ENCODE results near the gene CD276. TPM values are rescaled to one million over a fixed set of nuclear protein-coding genes. Genes with fewer than 3 reads are reported as not detected.
"Not testable (repeated sequence)": the region's sequence is repeated elsewhere in the genome, so short reads cannot be mapped to it uniquely, and the experiment has no call there.

CD276 gene
- total RNA-seq, 2 experiments from 2014 or later, result 1.6 to 2.1 TPM

GRCh38 chr15:73714695-73715301 lies 30.6 kb downstream of the CD276 start:
- H3K9me3 Mint-ChIP-seq, result no peaks in the 10 kb centered on the region
- H3K4me3 Mint-ChIP-seq, result no peak overlapping the region
- no peaks in the 10 kb centered on the region for H3K36me3 Mint-ChIP-seq
- H3K27me3 Mint-ChIP-seq, result peaks cover 14% of the 10 kb centered on the region
- H3K27ac Mint-ChIP-seq, result no peak overlapping the region
- H3K4me1 Mint-ChIP-seq, result no peaks in the 10 kb centered on the region
- DNase-seq, result no peak

GRCh38 chr15:73715417-73715816 lies 31.2 kb downstream of the CD276 start:
- no peak overlapping the region for H3K4me3 Mint-ChIP-seq
- no peaks in the 10 kb centered on the region for H3K4me1 Mint-ChIP-seq
- no peaks in the 10 kb centered on the region for H3K9me3 Mint-ChIP-seq
- no peak overlapping the region for H3K27ac Mint-ChIP-seq
- peaks cover 13% of the 10 kb centered on the region for H3K27me3 Mint-ChIP-seq
- no peak for DNase-seq
- H3K36me3 Mint-ChIP-seq, result no peaks in the 10 kb centered on the region

- Mint-ChIP-seq H3K27ac (no peak overlapping the region), H3K36me3 (no peaks in the 10 kb centered on the region), H3K4me3 (no peak overlapping the region), H3K9me3 (no peaks in the 10 kb centered on the region), H3K27me3 (peaks cover 14% of the 10 kb centered on the region), H3K4me1 (no peaks in the 10 kb centered on the region)
- DNase-seq, result no peak
Observed at GRCh38 chr15:73716417-73716816, 32.2 kb downstream of the CD276 start.

GRCh38 chr15:73717206-73717605 lies 33.0 kb downstream of the CD276 start:
- Mint-ChIP-seq H3K27me3 (peaks cover 14% of the 10 kb centered on the region), H3K9me3 (no peaks in the 10 kb centered on the region), H3K27ac (no peak overlapping the region), H3K4me3 (no peak overlapping the region), H3K36me3 (no peaks in the 10 kb centered on the region), H3K4me1 (no peaks in the 10 kb centered on the region)
- DNase-seq, result no peak

- DNase-seq, result no peak
- no peaks in the 10 kb centered on the region for H3K4me1 Mint-ChIP-seq
- H3K27ac Mint-ChIP-seq, result no peak overlapping the region
- no peaks in the 10 kb centered on the region for H3K9me3 Mint-ChIP-seq
- H3K27me3 Mint-ChIP-seq, result peaks cover 14% of the 10 kb centered on the region
- no peaks in the 10 kb centered on the region for H3K36me3 Mint-ChIP-seq
- H3K4me3 Mint-ChIP-seq, result no peak overlapping the region
Observed at GRCh38 chr15:73717802-73718201, 33.6 kb downstream of the CD276 start.

GRCh38 chr15:73718694-73719093 lies 34.5 kb downstream of the CD276 start:
- no peak for DNase-seq
- Mint-ChIP-seq H3K27ac (no peak overlapping the region), H3K36me3 (no peaks in the 10 kb centered on the region), H3K9me3 (no peaks in the 10 kb centered on the region), H3K4me1 (no peaks in the 10 kb centered on the region), H3K27me3 (peaks cover 9% of the 10 kb centered on the region), H3K4me3 (no peak overlapping the region)

GRCh38 chr15:73722425-73722824 lies 38.2 kb downstream of the CD276 start:
- Mint-ChIP-seq H3K9me3 (no peaks in the 10 kb centered on the region), H3K27ac (no peak overlapping the region), H3K4me3 (no peak overlapping the region), H3K4me1 (no peaks in the 10 kb centered on the region), H3K36me3 (no peaks in the 10 kb centered on the region), H3K27me3 (peaks cover 21% of the 10 kb centered on the region)
- no peak for DNase-seq

GRCh38 chr15:73723191-73723590 lies 39.0 kb downstream of the CD276 start:
- H3K27ac Mint-ChIP-seq, result no peak overlapping the region
- H3K4me3 Mint-ChIP-seq, result no peak overlapping the region
- H3K4me1 Mint-ChIP-seq, result no peaks in the 10 kb centered on the region
- no peaks in the 10 kb centered on the region for H3K36me3 Mint-ChIP-seq
- peaks cover 21% of the 10 kb centered on the region for H3K27me3 Mint-ChIP-seq
- DNase-seq, result no peak
- no peaks in the 10 kb centered on the region for H3K9me3 Mint-ChIP-seq

GRCh38 chr15:73724212-73724611 lies 40.0 kb downstream of the CD276 start:
- H3K9me3 Mint-ChIP-seq, result no peaks in the 10 kb centered on the region
- H3K27ac Mint-ChIP-seq, result no peak overlapping the region
- no peaks in the 10 kb centered on the region for H3K4me1 Mint-ChIP-seq
- no peak for DNase-seq
- no peak overlapping the region for H3K4me3 Mint-ChIP-seq
- no peaks in the 10 kb centered on the region for H3K36me3 Mint-ChIP-seq
- peaks cover 21% of the 10 kb centered on the region for H3K27me3 Mint-ChIP-seq

- DNase-seq, result no peak
- Mint-ChIP-seq H3K4me3 (no peak overlapping the region), H3K27ac (no peak overlapping the region), H3K4me1 (no peaks in the 10 kb centered on the region), H3K9me3 (no peaks in the 10 kb centered on the region), H3K27me3 (peaks cover 17% of the 10 kb centered on the region), H3K36me3 (no peaks in the 10 kb centered on the region)
Observed at GRCh38 chr15:73727330-73727976, 43.3 kb downstream of the CD276 start.

GRCh38 chr15:73732051-73732450 lies 47.9 kb downstream of the CD276 start:
- not testable (repeated sequence) for H3K27ac Mint-ChIP-seq, H3K4me3 Mint-ChIP-seq, H3K4me1 Mint-ChIP-seq, H3K9me3 Mint-ChIP-seq, DNase-seq, H3K36me3 Mint-ChIP-seq
- H3K27me3 Mint-ChIP-seq, result peaks cover 17% of the 10 kb centered on the region

GRCh38 chr15:73732930-73733329 lies 48.7 kb downstream of the CD276 start:
- Mint-ChIP-seq H3K4me3 (no peak overlapping the region), H3K4me1 (no peaks in the 10 kb centered on the region), H3K36me3 (no peaks in the 10 kb centered on the region), H3K27ac (no peak overlapping the region), H3K9me3 (no peaks in the 10 kb centered on the region), H3K27me3 (peaks cover 17% of the 10 kb centered on the region)
- DNase-seq, result no peak

- H3K4me1 Mint-ChIP-seq, result no peaks in the 10 kb centered on the region
- H3K4me3 Mint-ChIP-seq, result no peak overlapping the region
- H3K27ac Mint-ChIP-seq, result no peak overlapping the region
- DNase-seq, result no peak
- no peaks in the 10 kb centered on the region for H3K36me3 Mint-ChIP-seq
- no peaks in the 10 kb centered on the region for H3K9me3 Mint-ChIP-seq
- peaks cover 17% of the 10 kb centered on the region for H3K27me3 Mint-ChIP-seq
Observed at GRCh38 chr15:73737535-73737934, 53.4 kb downstream of the CD276 start.

- Mint-ChIP-seq H3K4me3 (no peak overlapping the region), H3K27me3 (peaks cover 8% of the 10 kb centered on the region), H3K4me1 (no peaks in the 10 kb centered on the region), H3K36me3 (no peaks in the 10 kb centered on the region), H3K9me3 (no peaks in the 10 kb centered on the region), H3K27ac (no peak overlapping the region)
- DNase-seq, result no peak
Observed at GRCh38 chr15:73740152-73741048, 56.2 kb downstream of the CD276 start.

- H3K9me3 Mint-ChIP-seq, result no peaks in the 10 kb centered on the region
- no peak for DNase-seq
- peaks cover 5% of the 10 kb centered on the region for H3K27me3 Mint-ChIP-seq
- no peaks in the 10 kb centered on the region for H3K36me3 Mint-ChIP-seq
- H3K4me1 Mint-ChIP-seq, result no peaks in the 10 kb centered on the region
- no peak overlapping the region for H3K27ac Mint-ChIP-seq
- no peak overlapping the region for H3K4me3 Mint-ChIP-seq
Observed at GRCh38 chr15:73741321-73741836, 57.2 kb downstream of the CD276 start.

All from activated naive CD8-positive, alpha-beta T cell treated with anti-CD3 and anti-CD28 coated beads for 36 hours (primary cell).